H1 (cell line): Measurements from ENCODE around the gene TNS3. TPM values are rescaled to one million over a fixed set of nuclear protein-coding genes. Genes with fewer than 3 reads are reported as not detected.

Experiments used
- CTCF ChIA-PET: fragments of 300-600 bp; sonication (Branson Sonifier 250); formaldehyde crosslinking; loops from one replicate; lab custom pipeline; 2021; ENCODE audit not compliant: partially characterized antibody; lab: Charles Lee
- POLR2A ChIA-PET: fragments of 300-600 bp; sonication (Branson Sonifier 250); formaldehyde crosslinking; loops from one replicate; lab custom pipeline; 2021; ENCODE audit warnings: inconsistent platforms; ENCODE audit not compliant: partially characterized antibody; lab: Charles Lee
- DNase-seq, 2 experiments: peaks; one replicate each; pipeline versions ENCODE4 v3.0.0 to v3.0.0-alpha.2; 2010 to 2022; ENCODE audit warnings: low spot score in 2 of 2, low read depth in 1 of 2, mixed read lengths in 1 of 2
- FAIRE-seq: peaks from 2 replicates; lab custom pipeline; 2011; peaks lifted over from hg19 to GRCh38; lab: Jason Lieb, UNC
- H2AFZ ChIP-seq: 2 replicates; pipeline ENCODE4 v1.8.1; 2012; ENCODE audit warnings: low read length, inconsistent platforms
- H2AK5ac ChIP-seq: 2 replicates; pipeline ENCODE4 v1.6.1; 2013; ENCODE audit warnings: low read depth, low read length
- H2BK120ac ChIP-seq: replicated peaks from 2 replicates; pipeline ENCODE3; 2013; ENCODE audit warnings: low read depth, low read length, inconsistent platforms
- H2BK12ac ChIP-seq: 2 replicates; pipeline ENCODE4 v1.6.1; 2013; ENCODE audit warnings: low read depth, low read length
- H2BK15ac ChIP-seq: 2 replicates; pipeline ENCODE4 v1.6.1; 2013; ENCODE audit warnings: low read length
- H2BK20ac ChIP-seq: 2 replicates; pipeline ENCODE4 v1.6.1; 2013; ENCODE audit warnings: low read length
- H2BK5ac ChIP-seq: 2 replicates; pipeline ENCODE4 v1.6.1; 2013; ENCODE audit warnings: low read depth, low read length
- H3K14ac ChIP-seq: 2 replicates; pipeline ENCODE4 v1.6.1; 2013; ENCODE audit warnings: inconsistent platforms; ENCODE audit not compliant: insufficient read length
- H3K18ac ChIP-seq: 2 replicates; pipeline ENCODE4 v1.6.1; 2013; ENCODE audit warnings: low read length; ENCODE audit errors: extremely low read depth
- H3K23ac ChIP-seq: 2 replicates; pipeline ENCODE4 v1.6.1; 2013; ENCODE audit warnings: inconsistent platforms; ENCODE audit not compliant: insufficient read length
- H3K23me2 ChIP-seq: 2 replicates; pipeline ENCODE4 v1.6.1; 2013; ENCODE audit warnings: low read depth, low read length
- H3K27ac ChIP-seq: 2 replicates; pipeline ENCODE4 v1.6.1; 2011; ENCODE audit warnings: low read depth, low read length, inconsistent platforms
- H3K27me3 ChIP-seq, 4 experiments: replicated peaks in 1 of 4; 1 replicate in 1 of 4; 2 replicates in 3 of 4; pipeline versions ENCODE4 v1.6.1 to v1.8.1; 2011 to 2013; ENCODE audit warnings: low read length in 3 of 4, mild to moderate bottlenecking in 3 of 4, inconsistent platforms in 2 of 4, mixed read lengths in 2 of 4, moderate library complexity in 1 of 4; ENCODE audit not compliant: control insufficient read depth in 3 of 4, insufficient read depth in 3 of 4; ENCODE audit errors: extremely low read depth in 1 of 4
- H3K36me3 ChIP-seq, 4 experiments: 2 replicates each; pipeline versions ENCODE4 v1.6.1 to v1.8.1; 2011 to 2013; ENCODE audit warnings: mild to moderate bottlenecking in 4 of 4, low read length in 3 of 4, moderate library complexity in 2 of 4, control low read depth in 1 of 4, inconsistent platforms in 1 of 4; ENCODE audit not compliant: insufficient read depth in 4 of 4, control insufficient read depth in 2 of 4
- H3K4ac ChIP-seq: replicated peaks from 2 replicates; pipeline ENCODE3; 2013; ENCODE audit warnings: low read length, low read depth, mixed read lengths, inconsistent platforms; ENCODE audit not compliant: insufficient read length
- H3K4me1 ChIP-seq, 4 experiments: replicated peaks in 1 of 4; 1 replicate in 1 of 4; 2 replicates in 3 of 4; pipeline versions ENCODE4 v1.6.1 to v1.8.1; 2011 to 2013; ENCODE audit warnings: low read length in 3 of 4, inconsistent platforms in 2 of 4, mixed read lengths in 1 of 4; ENCODE audit not compliant: insufficient read depth in 4 of 4, control insufficient read depth in 3 of 4
- H3K4me2 ChIP-seq, 2 experiments: 2 replicates each; pipeline versions ENCODE4 v1.6.1 to v1.8.1; 2011 to 2013; ENCODE audit warnings: low read depth in 2 of 2, low read length in 2 of 2, control low read depth in 1 of 2, inconsistent platforms in 1 of 2, mild to moderate bottlenecking in 1 of 2; ENCODE audit not compliant: insufficient read depth in 1 of 2
- H3K4me3 ChIP-seq, 4 experiments: fragments of 200-600, 300-600 bp in 1 of 4; sonication (generic), shearing (Covaris generic), sonication (Bioruptor Twin) in 1 of 4; 2 replicates each; pipeline versions ENCODE4 v1.5.1 to v1.8.1; 2011 to 2016; ENCODE audit warnings: low read length in 4 of 4, low read depth in 3 of 4, control low read depth in 2 of 4, inconsistent platforms in 2 of 4, mild to moderate bottlenecking in 2 of 4, mixed read lengths in 1 of 4, moderate library complexity in 1 of 4; ENCODE audit not compliant: insufficient read depth in 2 of 4; ENCODE audit errors: extremely low read depth in 1 of 4
- H3K56ac ChIP-seq: replicated peaks from 2 replicates; pipeline ENCODE3; 2013; ENCODE audit warnings: low read depth, mild to moderate bottlenecking, mixed read lengths, low read length, inconsistent platforms; ENCODE audit not compliant: insufficient read length
- H3K79me1 ChIP-seq: 2 replicates; pipeline ENCODE4 v1.6.1; 2013; ENCODE audit warnings: low read depth, low read length, control low read depth
- H3K79me2 ChIP-seq, 2 experiments: 2 replicates each; pipeline versions ENCODE4 v1.6.1 to v1.8.1; 2012 to 2013; ENCODE audit warnings: low read length in 2 of 2, mild to moderate bottlenecking in 2 of 2, inconsistent platforms in 1 of 2; ENCODE audit not compliant: insufficient read depth in 2 of 2, control insufficient read depth in 1 of 2
- H3K9ac ChIP-seq, 4 experiments: replicated peaks in 1 of 4; 1 replicate in 1 of 4; 2 replicates in 3 of 4; pipeline versions ENCODE4 v1.6.1 to v1.8.1; 2011 to 2013; ENCODE audit warnings: low read depth in 3 of 4, low read length in 3 of 4, control low read depth in 2 of 4, mild to moderate bottlenecking in 2 of 4, moderate library complexity in 2 of 4, inconsistent platforms in 1 of 4; ENCODE audit errors: extremely low read depth in 1 of 4
- H3K9me3 ChIP-seq, 2 experiments: 2 replicates each; pipeline versions ENCODE4 v1.6.1 to v1.8.1; 2012 to 2013; ENCODE audit warnings: mild to moderate bottlenecking in 2 of 2, moderate library complexity in 2 of 2, control low read depth in 1 of 2, inconsistent platforms in 1 of 2, low read depth in 1 of 2, low read length in 1 of 2, mixed read lengths in 1 of 2; ENCODE audit not compliant: insufficient read depth in 2 of 2
- H4K20me1 ChIP-seq, 2 experiments: replicated peaks in 1 of 2; 2 replicates each; pipeline versions ENCODE3 to v1.8.1; 2011 to 2013; ENCODE audit warnings: inconsistent platforms in 2 of 2, low read length in 2 of 2, mild to moderate bottlenecking in 1 of 2; ENCODE audit not compliant: insufficient read depth in 2 of 2, control insufficient read depth in 1 of 2
- H4K5ac ChIP-seq: 2 replicates; pipeline ENCODE4 v1.6.1; 2013; ENCODE audit warnings: low read length, low read depth, mixed read lengths, inconsistent platforms; ENCODE audit not compliant: insufficient read length
- H4K8ac ChIP-seq: 2 replicates; pipeline ENCODE4 v1.8.0; 2013; ENCODE audit warnings: mild to moderate bottlenecking, moderate library complexity, low read length, inconsistent platforms; ENCODE audit not compliant: insufficient read depth; ENCODE audit errors: extremely low read depth
- H4K91ac ChIP-seq: replicated peaks from 2 replicates; pipeline ENCODE3; 2013; ENCODE audit warnings: low read length, mixed read lengths, inconsistent platforms; ENCODE audit not compliant: insufficient read length
- BACH1 ChIP-seq: IDR thresholded peaks from 2 replicates; pipeline ENCODE4 v1.6.1; 2012; ENCODE audit warnings: low read length, improper control_type of control experiment
- BRCA1 ChIP-seq: IDR thresholded peaks from 2 replicates; pipeline ENCODE4 v1.6.1; 2012; ENCODE audit warnings: low read depth, low read length, improper control_type of control experiment
- GTF2F1 ChIP-seq: IDR thresholded peaks from 2 replicates; pipeline ENCODE4 v1.6.1; 2012; ENCODE audit warnings: low read depth, low read length, improper control_type of control experiment, borderline replicate concordance
- HDAC6 ChIP-seq: IDR thresholded peaks from one replicate; pipeline ENCODE4 v1.7.1; 2012; ENCODE audit warnings: low read depth, mild to moderate bottlenecking, inconsistent platforms, low read length, moderate library complexity
- MAFK ChIP-seq: IDR thresholded peaks from 2 replicates; pipeline ENCODE4 v1.6.1; 2012; ENCODE audit warnings: low read depth, mild to moderate bottlenecking, improper control_type of control experiment, low read length
- POU5F1 ChIP-seq: IDR thresholded peaks from 2 replicates; pipeline ENCODE4 v1.6.1; 2011; ENCODE audit warnings: low read depth, mild to moderate bottlenecking, low read length, moderate library complexity
- RAD21 ChIP-seq, 2 experiments: IDR thresholded peaks in 1 of 2; conservative IDR thresholded peaks in 1 of 2; 2 replicates each; pipeline ENCODE4 v1.6.1; 2011; ENCODE audit warnings: low read depth in 2 of 2, low read length in 2 of 2, improper control_type of control experiment in 1 of 2, inconsistent platforms in 1 of 2, mild to moderate bottlenecking in 1 of 2, moderate library complexity in 1 of 2
- RFX5 ChIP-seq: IDR thresholded peaks from 2 replicates; pipeline ENCODE4 v1.6.1; 2011; ENCODE audit warnings: low read depth, low read length, improper control_type of control experiment, borderline replicate concordance
- SP4 ChIP-seq: IDR thresholded peaks from 2 replicates; pipeline ENCODE4 v1.6.1; 2012; ENCODE audit warnings: low read length, inconsistent platforms
- TEAD4 ChIP-seq: IDR thresholded peaks from 2 replicates; pipeline ENCODE4 v1.6.1; 2012; ENCODE audit warnings: low read depth, low read length, inconsistent platforms, mixed read lengths
- YY1 ChIP-seq: IDR thresholded peaks from 2 replicates; pipeline ENCODE4 v1.6.1; 2011; ENCODE audit warnings: low read depth, mild to moderate bottlenecking, low read length
- polyA plus RNA-seq, 7 experiments: library from polyadenylated mRNA; depleted of rRNA in 3 of 7; stranded (reverse) in 5 of 7; unstranded in 2 of 7; fragments of >200 nt in 5 of 7; fragments of 200-250 nt in 2 of 7; gene quantifications; 1 replicate in 5 of 7; 2 replicates in 1 of 7; 4 replicates in 1 of 7; pipeline versions ENCODE4 v1.2.1 to v1.2.3, GENCODE V29; 2011 to 2013; ENCODE audit warnings: missing spikeins in 2 of 7, mixed read lengths in 2 of 7
- total RNA-seq: library from RNA; stranded (reverse); fragmentation: NEBNext Ultra II Directional; extraction: Animal tissue kit (Norgen Biotek cat#: 25700); gene quantifications from 2 replicates; pipeline ENCODE4 v1.2.1, GENCODE V29; 2021

TNS3 gene
- total and polyA plus RNA-seq, 2 of the 8 experiments (the other 6 are each of a cell fraction or from before 2014, with no cell fraction given): 11.9 to 24.2 TPM

GRCh38 chr7:47624689-47625088 is 42.8 kb upstream of the TNS3 start:
- H3K9me3 ChIP-seq: no peaks in the 10 kb centered on the region; a peak in 1 of 4 replicates
- H2BK5ac ChIP-seq: no peak overlapping the region
- FAIRE-seq (no peak), DNase-seq (no peak)
- H2BK20ac ChIP-seq: no peak overlapping the region
- H2BK15ac ChIP-seq: no peak overlapping the region
- no peaks in the 10 kb centered on the region for H3K36me3 ChIP-seq
- no peak overlapping the region for H2BK12ac ChIP-seq
- no peaks in the 10 kb centered on the region for H3K79me2 ChIP-seq
- no peak overlapping the region for H3K56ac ChIP-seq
- no peak overlapping the region for H3K4ac ChIP-seq
- H3K4me2 ChIP-seq: no peak overlapping the region
- H3K4me3 ChIP-seq: no peak overlapping the region
- H3K27ac ChIP-seq: no peak overlapping the region
- no peak overlapping the region for H3K14ac ChIP-seq
- no peak overlapping the region for H2AFZ ChIP-seq
- POLR2A ChIA-PET: no interaction called here
- H4K5ac ChIP-seq: no peak overlapping the region
- H4K91ac ChIP-seq: no peak overlapping the region
- no peak overlapping the region for H3K9ac ChIP-seq
- no peak overlapping the region for H3K23ac ChIP-seq
- CTCF ChIA-PET: interaction anchor here (0.7 to 1.8 kb wide), 3 partner anchors 10 to 315 kb away, joined by 3 to 4 read pairs (median 3); no protein-coding TSS in a partner anchor
- TF ChIP-seq BACH1 (no peak), BRCA1 (no peak), TEAD4 (no peak), GTF2F1 (no peak), RFX5 (no peak), MAFK (no peak), RAD21 (IDR thresholded peaks at IDR 0.05 in 1 of 2, conservative IDR thresholded peaks at IDR 0.05 in 1 of 2; ENCODE audit: low read depth in 2 of 2, low read length in 2 of 2) (no peak), YY1 (no peak), SP4 (no peak), POU5F1 (no peak), HDAC6 (no peak)
- H3K23me2 ChIP-seq: no peaks in the 10 kb centered on the region; the same call in 1 of the 2 replicates
- no peak overlapping the region for H4K8ac ChIP-seq
- no peaks in the 10 kb centered on the region for H4K20me1 ChIP-seq
- no peak overlapping the region for H2AK5ac ChIP-seq
- no peak overlapping the region for H3K18ac ChIP-seq
- H3K4me1 ChIP-seq: peaks cover 0 to 14% (median 10%) of the 10 kb centered on the region in 4 experiments; a peak in 6 of 7 replicates
- H2BK120ac ChIP-seq: no peak overlapping the region
- no peaks in the 10 kb centered on the region; a peak in 1 of 7 replicates for H3K27me3 ChIP-seq
- no peaks in the 10 kb centered on the region for H3K79me1 ChIP-seq
